ENCODE measurements around the gene NUFIP1.
"Not testable (repeated sequence)": the region's sequence is repeated elsewhere in the genome, so short reads cannot be mapped to it uniquely, and the experiment has no call there.

The NUFIP1 gene

DNA sequence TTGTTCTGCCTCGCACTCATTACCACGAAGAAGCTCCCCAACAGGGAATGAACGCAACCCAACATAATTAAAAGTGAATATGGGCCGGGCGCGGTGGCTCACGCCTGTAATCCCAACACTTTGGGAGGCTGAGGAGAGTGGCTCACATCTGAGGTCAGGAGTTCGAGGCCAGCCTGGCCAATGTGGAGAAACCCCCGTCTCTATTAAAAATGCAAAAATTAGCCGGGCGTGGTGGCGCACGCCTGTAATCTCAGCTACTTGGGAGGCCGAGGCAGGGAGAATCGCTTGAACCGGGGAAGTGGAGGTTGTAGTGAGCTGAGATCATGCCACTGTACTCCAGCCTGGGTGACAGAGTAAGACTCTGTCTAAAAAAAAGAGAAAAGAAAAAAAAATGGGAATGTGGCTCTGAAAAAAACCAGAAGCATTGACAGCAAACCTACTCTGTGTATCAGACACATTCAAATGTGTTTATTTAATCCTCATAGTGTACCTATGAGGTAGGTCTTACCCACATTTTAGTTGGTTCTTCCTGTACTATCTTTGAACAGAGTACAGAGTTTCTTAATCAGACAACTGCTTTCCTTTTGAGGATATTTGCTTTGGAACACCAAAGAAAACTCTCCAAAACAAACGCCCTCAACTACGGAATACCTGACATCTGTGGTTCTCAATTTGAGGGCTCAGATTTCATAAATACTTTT is 70.0 kb downstream of the NUFIP1 start:
- no peak for DNase-seq (ENCODE audit: low read depth)

DNA sequence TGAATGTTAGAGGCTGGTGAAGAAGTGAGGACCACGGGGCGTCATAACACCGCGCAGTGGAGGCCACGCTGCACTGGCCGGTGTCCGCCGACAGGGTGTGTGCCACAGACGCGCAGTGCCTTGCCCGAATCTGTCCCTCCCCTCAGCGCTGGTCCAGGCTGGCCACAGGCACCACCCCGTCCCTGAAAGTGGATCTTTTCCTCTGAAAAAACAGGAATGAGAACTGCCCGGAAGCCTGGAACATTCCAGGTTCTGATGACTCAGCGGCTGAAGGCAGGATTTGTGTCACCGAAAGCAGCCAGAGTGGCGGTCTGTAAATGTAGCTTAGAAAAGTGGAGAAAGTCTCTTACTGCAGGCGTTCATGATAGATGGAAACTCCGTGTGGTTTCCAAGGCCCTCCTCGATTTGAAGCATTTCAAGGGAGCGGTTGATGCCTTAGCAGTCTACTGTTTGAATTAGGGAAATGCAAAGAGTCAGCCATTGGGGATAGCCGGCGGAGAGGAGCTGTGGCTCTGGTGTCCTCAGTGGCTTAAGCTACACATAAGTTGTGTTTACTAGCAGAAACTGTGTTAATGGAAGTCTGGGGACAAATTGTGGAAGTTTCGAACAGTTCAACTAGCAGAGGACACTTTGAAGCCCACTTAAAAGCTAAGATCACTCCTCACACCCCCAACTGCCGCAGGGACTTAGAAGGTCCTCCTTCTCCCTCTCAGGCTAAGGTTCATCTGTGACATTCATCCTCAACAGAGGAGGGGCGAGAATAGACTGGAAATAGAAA is 70.8 kb downstream of the NUFIP1 start:
- peak; percentile 60 for DNase-seq (ENCODE audit: low read depth)

DNA sequence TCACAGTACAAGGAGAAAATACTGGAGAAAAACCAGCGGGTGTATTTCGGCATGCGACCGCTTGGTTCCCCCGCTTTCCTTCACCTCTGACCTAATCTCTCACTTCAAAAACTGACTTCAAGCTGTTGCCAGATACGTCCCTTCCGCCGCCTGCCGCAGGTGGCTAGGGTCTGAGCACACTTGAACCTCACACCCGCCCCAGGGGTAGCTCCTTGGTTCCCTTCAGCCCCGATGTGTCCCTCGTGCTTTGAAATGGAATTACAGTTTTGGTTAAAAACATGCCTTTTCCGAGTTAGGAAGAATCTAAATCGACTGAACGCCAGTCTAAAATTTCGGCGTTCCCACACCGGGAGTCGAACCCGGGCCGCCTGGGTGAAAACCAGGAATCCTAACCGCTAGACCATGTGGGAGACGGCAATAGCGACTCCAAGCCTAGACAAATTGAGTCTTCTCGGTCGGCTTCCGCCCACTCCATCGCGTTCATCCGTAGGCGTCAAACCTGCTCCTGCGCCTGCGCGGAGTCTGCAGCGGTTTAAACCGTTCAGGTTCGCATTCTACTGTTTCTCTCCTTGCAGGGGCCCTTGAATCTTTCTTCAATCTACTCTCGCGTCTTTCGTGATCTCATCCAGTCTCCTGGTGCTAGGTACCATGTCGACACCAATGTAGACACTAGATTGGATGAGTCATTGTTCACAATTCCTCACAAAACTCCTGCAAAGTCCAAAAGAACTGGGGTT is 71.5 kb downstream of the NUFIP1 start:
- peak; percentile 94 for DNase-seq (ENCODE audit: low read depth)

DNA sequence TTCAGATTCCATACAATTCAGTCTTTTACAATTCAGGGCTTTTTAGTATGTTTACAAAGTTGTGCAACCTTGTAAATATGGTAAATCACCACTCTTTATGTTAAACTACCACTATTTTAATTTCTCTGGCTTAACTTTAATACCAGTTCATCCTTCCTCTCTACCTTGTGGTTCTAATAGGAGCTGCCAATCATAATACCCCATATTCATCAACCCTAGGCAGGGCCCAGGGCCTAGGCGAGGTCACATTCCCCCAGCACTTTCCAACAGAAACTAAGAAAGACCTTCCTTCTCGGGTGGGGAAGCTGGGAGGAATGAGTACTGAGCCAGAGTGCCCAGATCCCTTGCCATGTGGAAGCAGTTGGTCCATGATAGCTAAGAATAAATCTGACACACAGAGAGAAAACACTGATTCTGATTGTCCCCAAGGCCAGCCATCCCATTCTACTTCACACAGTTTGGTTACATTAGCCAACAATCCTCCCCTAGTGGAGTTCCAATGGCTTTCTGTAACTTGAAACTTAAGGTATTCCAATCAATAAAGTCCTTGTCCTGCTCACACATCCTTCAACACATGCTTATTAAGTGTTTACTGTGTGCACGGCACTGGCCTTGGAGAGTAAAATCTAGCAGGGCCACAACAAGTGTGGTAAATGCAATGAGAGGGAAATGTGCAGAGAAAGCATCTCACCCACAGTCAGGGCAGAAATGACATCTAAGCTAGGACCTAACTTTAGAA is 76.8 kb downstream of the NUFIP1 start:
- DNase-seq (ENCODE audit: low read depth), result no peak

DNA sequence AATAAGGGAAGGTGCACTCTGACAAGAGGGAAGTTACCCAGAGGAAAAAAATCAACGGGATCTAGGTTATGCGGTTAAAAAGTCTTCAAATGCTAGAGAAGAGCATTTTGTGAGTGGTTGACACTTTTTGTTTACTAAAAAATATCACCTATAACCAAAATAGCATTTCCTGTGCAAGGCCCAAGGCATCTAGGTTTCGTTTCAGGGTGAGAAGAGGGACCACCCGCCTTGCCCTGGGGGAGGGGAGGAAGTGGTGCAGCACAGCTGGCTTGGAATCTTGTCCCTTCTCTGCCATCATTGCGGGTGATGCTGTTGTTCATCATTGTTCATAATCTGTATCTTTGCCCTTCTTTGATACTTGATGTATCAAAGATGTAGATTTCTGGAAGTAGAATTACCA is 80.6 kb downstream of the NUFIP1 start:
- no peak for DNase-seq (ENCODE audit: low read depth)

DNA sequence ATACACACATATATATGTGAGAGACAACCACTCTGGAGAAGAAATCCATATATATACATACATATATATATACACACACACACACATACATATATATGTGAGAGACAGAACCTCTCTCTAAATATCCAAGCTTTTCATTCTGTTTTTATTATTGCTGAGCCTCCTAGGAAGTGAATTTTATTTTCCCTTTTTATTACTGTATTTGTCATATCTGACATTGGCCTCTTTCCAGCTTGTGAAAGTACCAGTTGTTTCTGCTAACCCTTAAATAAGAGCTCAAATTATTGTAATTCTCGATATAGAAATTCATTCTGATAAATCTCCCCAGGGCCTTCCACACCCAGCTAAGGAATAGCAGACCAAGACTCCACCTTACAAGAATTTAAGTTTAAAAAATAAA is 81.0 kb downstream of the NUFIP1 start:
- no peak for DNase-seq (ENCODE audit: low read depth)

DNA sequence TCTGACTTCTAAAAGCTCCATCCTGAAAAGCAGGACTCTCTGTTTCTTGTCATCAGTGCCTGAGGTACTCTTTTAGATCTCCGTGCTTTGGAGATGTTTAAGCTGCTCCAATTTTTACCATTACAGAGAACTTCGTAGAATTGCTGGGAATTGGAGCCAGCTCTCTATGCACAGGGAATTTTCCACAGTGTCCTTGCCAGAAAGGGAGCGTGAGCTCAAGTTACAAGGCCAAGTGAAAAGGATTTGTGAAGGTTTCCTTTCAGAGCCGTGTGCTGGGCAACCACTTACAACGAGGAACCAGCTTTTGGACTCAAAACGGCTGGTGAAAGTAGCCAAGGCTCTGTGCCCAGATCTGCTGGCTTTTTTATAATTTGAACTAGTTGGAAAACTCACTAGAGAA is 82.6 kb downstream of the NUFIP1 start:
- no peak for DNase-seq (ENCODE audit: low read depth)

DNA sequence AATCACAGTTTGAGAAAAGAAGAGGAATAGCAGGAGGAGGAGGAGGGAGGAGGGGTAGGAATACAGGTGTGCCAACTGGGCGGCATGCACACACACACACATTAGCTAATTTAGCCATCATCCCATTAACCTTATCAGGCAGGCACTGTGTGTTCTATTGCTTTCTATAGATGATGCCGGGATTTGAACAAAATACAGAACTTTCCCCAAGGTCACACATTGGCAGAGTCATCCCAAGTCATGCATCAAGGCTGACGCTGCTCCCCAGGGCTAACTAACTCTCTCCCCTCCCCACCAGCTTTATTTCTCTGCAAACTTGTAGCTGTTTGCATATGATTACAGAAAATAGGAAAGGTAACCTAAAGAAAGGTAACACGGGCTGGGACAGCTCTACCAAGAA is 83.0 kb downstream of the NUFIP1 start:
- no peak for DNase-seq (ENCODE audit: low read depth)

DNA sequence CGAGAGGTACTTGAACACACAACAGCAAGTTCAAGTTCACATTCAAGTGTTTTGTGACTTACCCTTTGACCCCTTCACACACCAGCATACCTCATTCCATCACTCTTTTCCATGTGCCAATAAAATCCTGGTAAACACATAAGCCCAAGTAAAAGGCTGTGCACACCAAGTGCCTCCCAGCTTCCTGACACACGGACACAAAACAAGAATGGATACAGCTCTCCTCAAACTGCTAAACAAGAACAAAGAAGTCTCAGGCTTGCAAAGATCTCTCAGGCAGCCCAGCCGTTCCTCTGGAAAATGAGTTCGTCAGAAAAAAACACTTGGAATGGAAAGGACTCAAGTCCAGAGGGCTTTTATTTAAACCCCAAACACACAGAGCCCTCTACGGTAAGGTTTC is 83.7 kb downstream of the NUFIP1 start:
- no peak for DNase-seq (ENCODE audit: low read depth)

DNA sequence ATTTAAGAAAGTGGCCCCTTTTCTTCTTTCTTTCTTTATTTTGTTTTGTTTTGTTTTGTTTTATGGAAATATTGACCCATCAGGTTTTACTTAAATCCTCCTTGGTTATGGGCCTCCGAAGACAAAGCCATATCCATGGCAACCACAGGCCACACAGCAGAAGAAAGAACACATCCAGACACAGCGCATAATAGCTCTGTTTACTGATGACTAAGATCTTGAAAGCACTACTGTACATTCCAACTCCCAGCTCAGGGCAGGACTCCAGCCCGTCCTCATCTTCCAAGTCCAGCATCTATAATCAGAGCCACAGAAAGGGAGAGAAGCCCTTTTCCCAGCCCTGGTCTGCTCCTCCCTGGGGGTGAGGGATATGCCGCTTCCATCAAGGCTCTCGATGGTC is 84.3 kb downstream of the NUFIP1 start:
- no peak for DNase-seq (ENCODE audit: low read depth)

DNA sequence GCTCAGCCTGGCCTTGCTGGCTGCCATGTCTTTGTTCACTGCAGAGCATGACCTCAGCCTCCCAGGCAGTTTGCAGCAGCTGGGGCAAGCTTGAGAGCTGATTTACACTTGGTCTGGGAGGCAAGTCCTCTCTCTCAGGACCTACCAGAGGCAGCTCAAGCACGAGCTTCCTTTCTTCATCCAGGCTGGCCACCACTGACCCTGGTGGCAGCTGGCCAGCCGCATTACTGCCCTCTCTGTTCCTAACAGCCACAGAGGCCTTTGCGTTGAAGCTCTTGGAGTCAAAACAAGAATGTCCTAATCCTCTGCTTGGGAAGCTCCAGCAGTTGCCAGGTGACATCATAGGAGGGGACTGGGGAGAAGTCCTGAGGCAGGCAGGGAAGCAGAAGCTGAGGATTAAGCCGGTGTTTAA is 85.7 kb downstream of the NUFIP1 start:
- DNase-seq (ENCODE audit: low read depth), result no peak

DNA sequence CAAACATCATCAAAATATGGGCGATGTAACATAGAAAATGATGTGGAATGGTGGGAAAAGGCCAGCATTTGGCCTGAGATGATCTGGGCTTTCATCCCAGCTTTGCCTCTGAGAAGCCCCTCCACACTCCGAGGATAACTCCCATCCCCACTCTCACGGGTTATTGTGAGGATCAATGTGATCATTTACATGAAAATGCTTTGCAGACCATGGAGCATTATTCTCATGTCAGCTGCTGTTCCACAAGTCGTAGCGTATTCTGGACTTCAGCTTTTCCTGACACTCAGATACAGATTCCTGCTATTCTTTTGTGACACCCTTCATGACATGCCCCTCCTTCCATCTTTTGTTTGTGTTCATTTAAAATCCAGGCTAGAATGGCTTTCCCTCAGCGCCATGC is 86.5 kb downstream of the NUFIP1 start:
- no peak for DNase-seq (ENCODE audit: low read depth)

DNA sequence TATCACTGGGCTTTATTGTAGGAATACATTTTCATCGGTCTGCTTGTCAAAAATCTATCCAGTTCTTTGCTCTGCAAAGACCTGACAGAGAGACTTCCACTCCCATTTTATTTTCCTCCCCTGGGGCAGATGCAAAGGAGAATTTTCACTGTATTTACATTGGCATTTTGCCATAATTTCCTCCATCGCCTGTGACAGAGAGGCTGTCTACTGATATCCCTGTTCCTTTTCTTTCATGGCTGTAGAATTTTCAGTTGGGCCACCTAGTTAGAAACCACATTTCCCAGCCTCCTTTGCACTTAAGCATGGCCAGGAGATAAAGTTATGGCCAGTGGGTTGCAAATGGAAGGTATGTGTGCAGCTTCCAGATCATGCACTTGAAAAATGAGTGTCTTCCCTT is 89.3 kb downstream of the NUFIP1 start:
- no peak for DNase-seq (ENCODE audit: low read depth)

DNA sequence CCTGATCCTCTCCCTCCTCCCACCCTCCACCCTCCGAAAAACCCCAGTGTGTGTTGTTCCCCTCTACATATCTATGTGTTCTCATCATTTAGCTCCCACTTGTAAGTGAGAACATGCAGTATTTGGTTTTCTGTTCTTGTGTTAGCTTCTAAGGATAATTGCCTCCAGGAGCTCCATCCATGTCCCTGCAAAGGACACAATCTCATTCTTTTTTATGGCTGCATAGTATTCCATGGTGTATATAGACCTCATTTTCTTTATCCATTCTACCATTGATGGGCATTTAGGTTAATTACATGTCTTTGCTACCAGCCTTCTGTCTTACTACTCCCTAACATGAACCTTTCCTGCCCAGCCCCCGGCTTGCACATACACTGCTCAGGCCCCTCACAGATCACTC is 91.0 kb downstream of the NUFIP1 start:
- DNase-seq (ENCODE audit: low read depth), result not testable (repeated sequence)

DNA sequence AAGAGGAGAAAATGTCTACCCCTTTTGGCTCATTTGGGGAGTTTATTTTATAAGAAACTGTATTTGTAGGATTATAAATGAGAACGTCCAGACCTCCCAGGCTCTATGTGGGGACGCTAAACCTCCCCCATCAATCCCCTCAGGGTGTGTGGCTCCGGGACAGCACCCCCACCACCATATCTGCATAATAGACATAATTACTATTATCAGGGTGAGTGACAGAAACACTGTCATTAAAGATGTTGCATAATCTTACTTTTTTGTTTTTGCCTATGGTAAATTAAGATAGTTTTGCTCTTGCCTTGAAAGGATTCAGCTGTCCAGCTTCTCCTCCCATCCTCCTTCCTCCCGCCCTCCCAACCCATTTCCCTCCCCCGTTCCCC is 93.3 kb downstream of the NUFIP1 start:
- DNase-seq (ENCODE audit: low read depth), result no peak

DNA sequence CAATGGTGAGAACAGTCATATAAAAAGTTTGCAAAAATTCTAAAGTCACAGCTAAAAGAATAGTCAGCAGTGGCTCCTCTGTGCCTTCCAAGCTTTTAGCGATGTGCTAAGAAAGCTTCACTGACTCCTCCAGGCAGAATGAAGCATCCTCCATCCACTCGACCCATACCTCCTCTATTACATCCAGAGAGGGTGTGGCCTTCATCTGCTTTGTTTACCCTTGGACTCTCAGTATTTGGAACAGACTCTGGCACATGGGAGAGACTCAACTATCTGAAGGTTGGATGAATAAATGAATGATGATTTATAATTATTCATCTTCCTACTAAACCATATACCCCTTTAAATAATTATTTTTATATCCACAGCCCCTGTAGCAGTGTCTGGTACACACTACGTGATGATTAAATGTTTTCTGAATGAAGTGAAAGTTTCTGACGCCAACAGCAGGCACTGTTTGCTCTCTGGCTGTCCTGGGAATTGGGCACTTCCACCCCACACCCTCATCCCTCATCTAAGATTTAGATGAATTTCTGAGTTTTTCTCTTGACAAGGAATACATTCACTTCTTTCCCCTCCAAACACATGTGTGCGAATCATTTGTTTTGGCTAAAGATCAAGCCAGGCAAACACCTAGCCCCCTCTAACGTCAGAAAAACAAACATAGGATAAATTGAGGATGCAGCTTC is 93.9 kb downstream of the NUFIP1 start:
- no peak for DNase-seq (ENCODE audit: low read depth)

DNA sequence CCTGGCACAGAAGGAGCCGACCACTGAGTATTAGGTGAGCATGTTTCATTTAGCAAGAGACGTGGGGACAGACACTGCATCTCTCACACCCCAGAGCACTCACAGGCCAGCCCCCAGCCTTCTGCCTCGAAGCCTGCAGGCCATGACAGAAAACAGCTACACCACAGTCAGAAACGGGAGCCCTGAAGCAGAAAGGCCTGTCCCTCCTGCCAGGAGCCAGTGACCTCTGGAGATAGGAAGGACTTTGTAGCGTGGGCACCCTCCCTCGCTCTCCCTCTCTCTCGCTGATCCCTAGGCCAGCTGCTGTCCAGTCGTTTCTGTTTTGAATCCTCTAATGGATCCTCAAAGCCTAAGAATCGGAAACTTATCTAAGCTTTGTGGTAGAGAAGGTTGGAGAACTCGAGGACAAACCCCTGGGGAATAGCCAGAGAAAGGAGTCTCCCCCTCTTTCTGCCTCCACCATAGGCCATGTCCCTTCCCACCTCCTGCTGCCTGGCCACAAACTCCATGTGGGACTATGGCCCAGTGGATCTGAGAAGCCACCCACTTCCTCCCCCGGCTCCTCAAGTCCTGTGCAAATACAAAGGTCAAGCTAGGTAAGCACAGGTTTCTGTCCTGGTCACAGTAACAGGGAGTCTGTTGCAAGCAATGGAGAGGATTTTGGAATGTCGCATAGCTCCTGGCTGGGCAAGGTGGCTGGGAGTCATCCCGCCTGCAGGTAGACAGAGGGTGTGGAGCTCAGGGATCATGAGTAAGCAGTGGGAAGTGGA is 95.1 kb downstream of the NUFIP1 start:
- DNase-seq (ENCODE audit: low read depth), result no peak
